Fibroblast of villous mesenchyme (primary cell): ENCODE results near the gene NFIA. TPM values are rescaled to one million over a fixed set of nuclear protein-coding genes. Genes with fewer than 3 reads are reported as not detected.

Experiments
- DNase-seq: peaks from one replicate; pipeline ENCODE4 v3.0.0-alpha.2; 2010; ENCODE audit warnings: low read depth
- H3K4me3 ChIP-seq: 2 replicates; pipeline ENCODE4 v1.5.1; 2011; ENCODE audit warnings: low read depth, mild to moderate bottlenecking, low read length
- CTCF ChIP-seq: IDR thresholded peaks from 2 replicates; pipeline ENCODE4 v1.5.1; 2012; ENCODE audit warnings: low read depth, mild to moderate bottlenecking, low read length; ENCODE audit not compliant: insufficient read depth
- total RNA-seq: library from RNA; depleted of rRNA; stranded (reverse); fragments of >200 nt; gene quantifications from 2 replicates; pipeline ENCODE4 v1.2.3, GENCODE V29; 2012

The NFIA gene
- total RNA-seq, 1 donor = 10.4 TPM

- H3K4me3 ChIP-seq = no peak overlapping the region
- no peak for TF ChIP-seq CTCF
- DNase-seq = no peak
These were observed 288.0 kb downstream of the NFIA start for GRCh38 chr1:61370177-61370912.

- DNase-seq = no peak
- no peak for TF ChIP-seq CTCF
These were observed 288.5 kb downstream of the NFIA start for GRCh38 chr1:61370913-61371279.

GRCh38 chr1:61372944-61373343 lies 290.6 kb downstream of the NFIA start:
- no peak for TF ChIP-seq CTCF
- no peak overlapping the region for H3K4me3 ChIP-seq
- DNase-seq = no peak

More at GRCh38 chr1:61370913-61371279, 288.5 kb downstream of the NFIA start:
- no peak overlapping the region for H3K4me3 ChIP-seq

DNA sequence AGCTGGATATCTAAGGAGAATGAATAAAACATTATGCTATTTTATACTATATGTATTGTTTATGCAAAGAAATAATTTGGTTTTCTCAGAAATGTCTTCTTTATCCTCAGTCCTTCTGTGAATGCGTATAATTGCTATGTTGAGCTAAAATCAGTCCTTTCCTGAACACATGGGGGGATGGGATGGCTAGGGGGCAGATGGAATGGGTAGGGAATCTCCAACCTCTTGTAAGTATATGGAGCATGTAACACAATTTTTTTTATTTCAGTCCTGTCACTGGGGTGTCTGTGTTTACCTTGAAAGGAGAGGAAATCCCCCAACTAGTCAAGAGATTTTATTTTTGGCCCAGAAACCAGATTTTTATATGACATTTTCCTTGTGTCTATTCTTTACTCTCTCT lies 291.8 kb downstream of the NFIA start:
- DNase-seq = no peak
- H3K4me3 ChIP-seq = no peak overlapping the region
- no peak for TF ChIP-seq CTCF

DNA sequence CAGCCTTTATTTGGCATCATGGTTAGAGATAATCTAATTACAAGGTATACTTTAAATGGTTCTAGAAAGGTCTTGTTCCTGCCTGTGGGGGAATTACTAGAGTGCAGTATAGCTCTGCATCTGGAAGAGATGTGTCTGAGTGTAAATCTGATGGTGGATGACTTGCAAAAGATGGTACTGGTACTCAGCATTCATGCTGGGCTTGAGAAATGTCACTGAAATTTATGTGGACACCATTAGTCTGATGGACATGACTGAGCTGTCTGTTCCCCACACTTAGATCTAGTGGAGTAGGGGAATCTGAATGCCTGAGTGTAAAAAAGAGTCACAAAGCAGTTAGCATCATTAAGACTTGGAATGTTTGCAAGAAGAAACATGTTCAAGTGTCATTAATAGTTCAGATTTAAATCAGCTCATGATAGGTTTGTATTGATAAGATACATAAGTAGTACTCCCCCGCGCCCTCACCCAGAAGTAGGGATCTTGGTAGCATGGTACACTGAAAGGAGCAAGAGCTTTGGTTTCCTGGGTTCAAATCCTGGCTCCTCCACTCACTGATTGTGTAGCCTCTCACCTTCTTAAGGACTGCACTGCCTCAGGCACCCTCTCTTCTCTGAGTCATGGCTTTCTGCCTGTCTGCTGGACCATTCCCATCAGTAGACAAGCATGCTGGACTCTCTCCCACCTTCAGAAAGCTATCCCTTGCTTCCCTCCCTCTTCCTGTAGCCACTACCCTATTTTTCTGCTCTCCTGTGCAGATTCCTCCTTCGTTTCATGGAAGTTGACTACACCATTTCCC lies 292.9 kb downstream of the NFIA start:
- no peak overlapping the region for H3K4me3 ChIP-seq
- DNase-seq = no peak
- no peak for TF ChIP-seq CTCF

DNA sequence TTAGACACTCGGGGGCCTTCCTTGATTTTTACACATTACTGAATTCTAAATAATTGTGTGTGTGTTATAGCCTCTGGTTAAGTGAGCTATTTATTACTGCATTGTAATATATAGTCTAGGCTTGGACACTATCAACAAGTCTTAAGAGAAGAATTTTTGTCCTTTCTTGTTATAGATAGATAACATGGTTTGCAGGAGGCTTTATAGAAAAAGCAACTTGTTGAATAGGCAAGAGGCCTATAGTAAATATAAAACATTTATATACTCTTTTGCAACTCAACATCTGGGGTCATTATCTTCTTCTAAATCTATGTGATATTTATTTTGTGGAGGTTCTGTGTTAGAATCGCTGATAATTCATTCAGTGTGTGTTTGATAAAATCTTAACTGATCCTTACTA lies 293.8 kb downstream of the NFIA start:
- TF ChIP-seq CTCF = no peak
- H3K4me3 ChIP-seq = no peak overlapping the region
- DNase-seq = no peak
